ENCODE data around the gene SLC19A1.

Gene SLC19A1

GRCh38 chr21:45556645-45557615 lies 14.7 kb upstream of the SLC19A1 start:
- no peak overlapping the region for H3K4me3 ChIP-seq (ENCODE audit: low read depth, low read length)
- DNase-seq (ENCODE audit: low read depth), result no peak
- no peak for TF ChIP-seq CTCF (conservative IDR thresholded peaks at IDR 0.05; ENCODE audit: low read depth, low read length)

- DNase-seq (ENCODE audit: low read depth), result no peak
- H3K4me3 ChIP-seq (ENCODE audit: low read depth, low read length), result no peak overlapping the region
- TF ChIP-seq CTCF (conservative IDR thresholded peaks at IDR 0.05; ENCODE audit: low read depth, low read length), result no peak
These were observed 14.0 kb upstream of the SLC19A1 start for GRCh38 chr21:45556302-45556644.

GRCh38 chr21:45555557-45556301 lies 13.5 kb upstream of the SLC19A1 start:
- TF ChIP-seq CTCF (conservative IDR thresholded peaks at IDR 0.05; ENCODE audit: low read depth, low read length), result peak; percentile 79
- peak overlapping the region; percentile 55 for H3K4me3 ChIP-seq (ENCODE audit: low read depth, low read length)
- DNase-seq (ENCODE audit: low read depth), result peak; percentile 83

DNA sequence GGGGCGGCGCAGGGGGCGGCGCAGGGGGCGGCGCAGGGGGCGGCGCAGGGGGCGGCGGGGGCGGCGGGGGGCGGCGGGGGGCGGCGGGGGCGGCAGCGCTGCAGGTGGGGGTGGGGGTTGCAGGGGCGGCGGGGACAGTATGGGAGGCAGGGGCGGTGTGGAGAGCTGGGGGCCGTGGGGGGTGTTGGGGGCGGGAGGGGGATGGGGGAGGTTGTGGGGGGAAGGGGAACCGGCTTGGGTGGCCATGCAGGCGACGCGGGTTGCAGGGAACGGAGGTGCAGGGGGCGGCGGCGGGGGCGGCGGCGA lies 13.0 kb upstream of the SLC19A1 start:
- peak overlapping the region; percentile 55 for H3K4me3 ChIP-seq (ENCODE audit: low read depth, low read length)
- DNase-seq (ENCODE audit: low read depth), result no peak
- TF ChIP-seq CTCF (conservative IDR thresholded peaks at IDR 0.05; ENCODE audit: low read depth, low read length), result no peak

GRCh38 chr21:45554477-45555175 lies 12.4 kb upstream of the SLC19A1 start:
- DNase-seq (ENCODE audit: low read depth), result peak; percentile 68
- TF ChIP-seq CTCF (conservative IDR thresholded peaks at IDR 0.05; ENCODE audit: low read depth, low read length), result peak; percentile 61
- H3K4me3 ChIP-seq (ENCODE audit: low read depth, low read length), result peak overlapping the region; percentile 69

DNA sequence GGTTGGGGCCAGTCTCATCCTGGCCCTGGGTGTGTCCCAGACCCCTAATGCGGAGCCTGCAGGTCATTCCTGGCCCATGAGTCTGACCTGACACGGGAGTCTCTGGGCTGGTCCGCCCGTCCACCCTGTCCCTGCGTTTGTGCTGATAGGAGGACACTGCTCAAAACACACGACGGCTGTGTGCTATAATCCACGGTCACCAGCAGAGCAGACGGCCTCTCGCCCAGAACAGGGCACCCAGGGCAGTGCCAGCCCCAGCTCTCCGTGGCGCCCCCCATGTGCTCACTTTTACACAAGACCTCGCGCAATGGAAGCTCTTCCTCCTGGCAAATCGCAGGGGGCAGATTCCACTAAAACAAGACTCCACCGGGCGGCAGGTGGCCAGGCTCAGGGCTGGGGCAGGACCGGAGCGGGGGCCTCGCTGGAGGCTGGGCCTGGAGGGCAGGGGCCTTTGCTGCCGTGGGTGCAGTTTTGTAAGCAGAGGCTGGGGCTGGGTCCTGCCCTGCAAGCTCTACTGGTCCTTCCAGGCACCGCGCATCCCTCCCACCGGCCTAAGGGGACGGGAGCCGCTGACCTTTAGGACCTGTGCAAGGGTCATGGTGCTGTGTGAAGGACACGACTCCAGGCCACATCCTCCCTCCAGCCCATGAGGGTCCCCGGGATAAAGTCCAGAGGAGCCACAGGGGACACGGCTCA lies 10.6 kb upstream of the SLC19A1 start:
- DNase-seq (ENCODE audit: low read depth), result no peak
- TF ChIP-seq CTCF (conservative IDR thresholded peaks at IDR 0.05; ENCODE audit: low read depth, low read length), result no peak
- H3K4me3 ChIP-seq (ENCODE audit: low read depth, low read length), result no peak overlapping the region

Data from choroid plexus epithelial cell (primary cell).